ENCODE results near the gene TASOR. TPM values are rescaled to one million over a fixed set of nuclear protein-coding genes. Genes with fewer than 3 reads are reported as not detected.

Gene TASOR
- total and polyA plus RNA-seq, 4 donors, result 20.1 to 124 (median 34.1) TPM

GRCh38 chr3:56645407-56645806 is 37.7 kb downstream of the TASOR start:
- peaks cover 15 to 43% (median 24%) of the 10 kb centered on the region in 4 donors for H3K36me3 ChIP-seq (ENCODE audit: control insufficient read depth in 4 of 4, insufficient read depth in 4 of 4, low read length in 4 of 4)
- no peak overlapping the region for H3K4me3 ChIP-seq
- 89 to 96% methylated on average over 2 of the region's 2 CpGs for WGBS, 2 donors

DNA sequence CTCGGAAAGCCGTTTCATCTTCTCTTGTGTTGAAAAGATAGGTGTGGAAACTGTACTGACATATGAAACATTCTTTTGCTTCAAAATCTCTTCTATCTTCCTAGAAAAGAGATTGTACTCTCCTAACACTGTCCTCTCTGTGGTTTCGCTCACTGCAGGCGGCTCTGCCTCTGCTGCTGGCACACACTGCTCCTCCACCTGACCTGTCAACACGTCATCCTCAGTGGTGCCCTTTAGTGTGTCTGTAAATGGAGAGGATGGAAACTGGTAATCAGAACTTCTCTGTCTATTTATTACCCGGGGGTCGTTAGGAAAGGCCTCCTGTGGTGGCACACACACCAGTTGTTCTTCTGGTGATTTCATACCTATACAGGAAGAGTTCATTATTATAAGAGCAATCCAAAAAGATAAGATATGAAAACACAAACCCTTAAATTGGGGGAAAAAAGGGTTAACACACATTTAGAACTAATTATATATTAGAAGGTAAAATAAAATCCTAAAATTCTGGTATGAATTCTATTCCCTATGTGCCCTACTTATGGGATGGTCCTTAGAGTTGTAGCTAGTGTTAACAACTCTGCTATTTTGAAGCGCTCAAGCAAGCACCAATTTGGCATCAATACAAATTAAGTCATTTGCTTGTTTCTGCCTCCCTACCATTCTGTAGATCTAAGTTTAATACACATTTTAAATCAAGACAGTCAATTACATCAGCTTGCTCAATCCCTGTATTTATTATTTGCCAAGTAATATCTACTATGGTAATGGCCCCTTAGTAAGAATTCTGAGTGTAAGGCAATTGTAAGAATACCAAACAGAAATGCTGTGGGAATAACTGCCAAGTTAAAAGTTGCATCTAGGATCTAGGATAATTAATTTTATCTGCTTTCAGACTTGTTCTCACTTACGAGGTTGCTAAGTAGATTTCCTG is 49.2 kb downstream of the TASOR start:
- WGBS, 2 donors, result 85 to 92% methylated on average over 9 of the region's 9 CpGs

More at GRCh38 chr3:56645407-56645806, 37.7 kb downstream of the TASOR start:
- Histone ChIP-seq H3K4me1 (ENCODE audit: control insufficient read depth in 5 of 5, insufficient read depth in 5 of 5, low read length in 5 of 5) (peaks cover 0 to 8% (median 0%) of the 10 kb centered on the region in 5 donors), H3K27ac (ENCODE audit: low read depth in 1 of 2, low read length in 1 of 2) (no peak overlapping the region), H3K9ac (ENCODE audit: insufficient read depth in 1 of 2, low read length in 2 of 2) (no peak overlapping the region), H3K9me3 (ENCODE audit: control insufficient read depth in 4 of 4, insufficient read depth in 3 of 4, low read length in 3 of 4) (no peaks in the 10 kb centered on the region), H3K27me3 (ENCODE audit: control insufficient read depth in 3 of 3, insufficient read depth in 3 of 3, low read length in 2 of 3) (no peaks in the 10 kb centered on the region)
- TF ChIP-seq, protein P1, sequence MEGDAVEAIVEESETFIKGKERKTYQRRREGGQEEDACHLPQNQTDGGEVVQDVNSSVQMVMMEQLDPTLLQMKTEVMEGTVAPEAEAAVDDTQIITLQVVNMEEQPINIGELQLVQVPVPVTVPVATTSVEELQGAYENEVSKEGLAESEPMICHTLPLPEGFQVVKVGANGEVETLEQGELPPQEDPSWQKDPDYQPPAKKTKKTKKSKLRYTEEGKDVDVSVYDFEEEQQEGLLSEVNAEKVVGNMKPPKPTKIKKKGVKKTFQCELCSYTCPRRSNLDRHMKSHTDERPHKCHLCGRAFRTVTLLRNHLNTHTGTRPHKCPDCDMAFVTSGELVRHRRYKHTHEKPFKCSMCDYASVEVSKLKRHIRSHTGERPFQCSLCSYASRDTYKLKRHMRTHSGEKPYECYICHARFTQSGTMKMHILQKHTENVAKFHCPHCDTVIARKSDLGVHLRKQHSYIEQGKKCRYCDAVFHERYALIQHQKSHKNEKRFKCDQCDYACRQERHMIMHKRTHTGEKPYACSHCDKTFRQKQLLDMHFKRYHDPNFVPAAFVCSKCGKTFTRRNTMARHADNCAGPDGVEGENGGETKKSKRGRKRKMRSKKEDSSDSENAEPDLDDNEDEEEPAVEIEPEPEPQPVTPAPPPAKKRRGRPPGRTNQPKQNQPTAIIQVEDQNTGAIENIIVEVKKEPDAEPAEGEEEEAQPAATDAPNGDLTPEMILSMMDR (IDR thresholded peaks at IDR 0.05; ENCODE audit: control extremely low read depth, extremely low read depth), result no peak
- ATAC-seq (ENCODE audit: insufficient read depth, low FRiP score), result no peak
- no peak for DNase-seq

More for the DNA sequence above, 49.2 kb downstream of the TASOR start:
- H3K9me3 ChIP-seq (ENCODE audit: control insufficient read depth in 4 of 4, insufficient read depth in 3 of 4, low read length in 3 of 4), result no peaks in the 10 kb centered on the region
- H3K27ac ChIP-seq (ENCODE audit: low read depth in 1 of 2, low read length in 1 of 2), result no peak overlapping the region
- ATAC-seq (ENCODE audit: insufficient read depth, low FRiP score), result no peak
- H3K27me3 ChIP-seq (ENCODE audit: control insufficient read depth in 3 of 3, insufficient read depth in 3 of 3, low read length in 2 of 3), result no peaks in the 10 kb centered on the region
- peaks cover 10 to 34% (median 15%) of the 10 kb centered on the region in 4 donors for H3K36me3 ChIP-seq (ENCODE audit: control insufficient read depth in 4 of 4, insufficient read depth in 4 of 4, low read length in 4 of 4)
- peaks cover 0 to 7% (median 4%) of the 10 kb centered on the region in 5 donors for H3K4me1 ChIP-seq (ENCODE audit: control insufficient read depth in 5 of 5, insufficient read depth in 5 of 5, low read length in 5 of 5)
- peak in 2 of 3 donors; percentile 52 to 71 for DNase-seq
- no peak overlapping the region for H3K9ac ChIP-seq (ENCODE audit: insufficient read depth in 1 of 2, low read length in 2 of 2)
- no peak overlapping the region for H3K4me3 ChIP-seq
- TF ChIP-seq, protein P1 (IDR thresholded peaks at IDR 0.05; ENCODE audit: control extremely low read depth, extremely low read depth), result no peak

Other genes starting within 250 kb of the TASOR start
- 1 to 10 TPM; 1.2 to 3.5 TPM for gene ERC2, start 214.8 kb downstream of the TASOR start, total RNA-seq
- under 1 TPM; 0.20 to 0.74 TPM for gene ERC2, start 214.8 kb downstream of the TASOR start, polyA plus RNA-seq
- gene CCDC66, start 126.1 kb downstream of the TASOR start, total RNA-seq, result 10 to 100 TPM; 19.5 to 88.2 TPM
- gene CCDC66, start 126.1 kb downstream of the TASOR start, polyA plus RNA-seq, result 10 to 100 TPM in 1 of 2 donors, 1 to 10 TPM in 1; 5.1 to 12.1 TPM
- 10 to 100 TPM; 25.9 to 40.9 TPM for gene ARHGEF3, start 118.7 kb upstream of the TASOR start, total RNA-seq
- 10 to 100 TPM; 10.4 to 16.0 TPM for gene ARHGEF3, start 118.7 kb upstream of the TASOR start, polyA plus RNA-seq